HG03045 (cell line): ENCODE measurements around the gene EP300.
A peak's percentile ranks its signal among the peaks of the same experiment; 100 is the strongest.
"Not testable (repeated sequence)": the region's sequence is repeated elsewhere in the genome, so short reads cannot be mapped to it uniquely, and the experiment has no call there.

ENCODE experiments used
- ATAC-seq: cut with Tn5 transposase; IDR thresholded peaks from one replicate; pipeline ENCODE4 v1.9.1; 2021; ENCODE audit warnings: mild to moderate bottlenecking, moderate library complexity; ENCODE audit not compliant: unreplicated experiment

EP300 gene

GRCh38 chr22:41078931-41079330 is 13.5 kb upstream of the EP300 start:
- no peak for ATAC-seq

- ATAC-seq: no peak
Observed at GRCh38 chr22:41085842-41086241, 6.5 kb upstream of the EP300 start.

GRCh38 chr22:41091132-41092022 is 1.0 kb upstream of the EP300 start:
- ATAC-seq: peak; percentile 74

GRCh38 chr22:41092847-41093411 is 537 bp downstream of the EP300 start:
- no peak for ATAC-seq

- no peak for ATAC-seq
Observed at GRCh38 chr22:41094041-41094593, 1.7 kb downstream of the EP300 start.

- no peak for ATAC-seq
Observed at GRCh38 chr22:41096391-41096790, 4.0 kb downstream of the EP300 start.

- no peak for ATAC-seq
Observed at GRCh38 chr22:41096841-41097240, 4.4 kb downstream of the EP300 start.

- no peak for ATAC-seq
Observed at GRCh38 chr22:41099036-41099435, 6.6 kb downstream of the EP300 start.

- no peak for ATAC-seq
Observed at GRCh38 chr22:41106122-41106968, 14.0 kb downstream of the EP300 start.

GRCh38 chr22:41106969-41107325 is 14.6 kb downstream of the EP300 start:
- not testable (repeated sequence) for ATAC-seq

- no peak for ATAC-seq
Observed at GRCh38 chr22:41110968-41111367, 18.6 kb downstream of the EP300 start.

- ATAC-seq: no peak
Observed at GRCh38 chr22:41116342-41116741, 23.9 kb downstream of the EP300 start.

GRCh38 chr22:41117127-41117965 is 25.0 kb downstream of the EP300 start:
- ATAC-seq: no peak

GRCh38 chr22:41123151-41123550 is 30.8 kb downstream of the EP300 start:
- no peak for ATAC-seq

- no peak for ATAC-seq
Observed at GRCh38 chr22:41124086-41124485, 31.7 kb downstream of the EP300 start.

GRCh38 chr22:41127451-41127850 is 35.1 kb downstream of the EP300 start:
- no peak for ATAC-seq

- no peak for ATAC-seq
Observed at GRCh38 chr22:41128606-41129005, 36.2 kb downstream of the EP300 start.

- no peak for ATAC-seq
Observed at GRCh38 chr22:41132550-41132949, 40.2 kb downstream of the EP300 start.

GRCh38 chr22:41140365-41140957 is 48.1 kb downstream of the EP300 start:
- ATAC-seq: no peak

- not testable (repeated sequence) for ATAC-seq
Observed at GRCh38 chr22:41145921-41146320, 53.5 kb downstream of the EP300 start.
